C4-2B (cell line): Measurements from ENCODE around the gene BABAM2.

Experiments used
- ZFX ChIP-seq: fragments of 450-650 bp; IDR thresholded peaks from 2 replicates; pipeline ENCODE4 v1.6.1; 2017
- TF ChIP-seq, protein P1 (sequence below): fragments of 450-650 bp; conservative IDR thresholded peaks from 2 replicates; pipeline ENCODE4 v1.5.1; 2017; ENCODE audit warnings: mild to moderate bottlenecking

DNA sequence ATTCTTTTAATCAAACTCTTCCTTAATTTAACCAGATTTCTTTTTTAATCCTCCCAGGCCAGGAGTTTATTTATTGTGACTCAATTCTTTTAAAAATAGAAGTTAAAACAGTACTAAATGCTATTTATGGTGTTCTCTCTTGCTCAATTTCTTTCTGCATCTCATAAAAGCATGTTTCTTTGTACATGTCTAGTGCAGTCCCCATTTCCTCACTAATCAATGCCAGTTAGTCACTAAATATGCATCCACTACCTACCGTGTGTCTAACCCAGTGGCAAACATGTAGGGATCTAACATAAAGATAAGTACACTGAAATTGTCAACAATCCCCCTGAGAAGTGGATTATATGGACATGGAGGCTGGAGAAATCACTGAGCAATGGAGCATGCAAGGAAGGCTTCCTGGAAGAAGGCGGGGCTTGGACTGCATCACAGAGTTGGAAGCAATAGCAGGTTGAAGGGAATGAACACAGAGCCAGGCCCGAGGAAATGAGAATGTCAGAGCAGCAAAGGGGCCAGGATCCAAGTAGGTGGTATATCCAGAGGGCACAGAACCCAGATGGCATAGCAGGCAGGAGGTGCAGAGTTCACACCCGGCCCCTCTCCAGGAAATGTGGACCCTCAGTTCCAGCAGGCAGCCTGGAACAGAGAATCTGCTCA, 396.9 kb downstream of the BABAM2 start:
- TF ChIP-seq, protein P1, sequence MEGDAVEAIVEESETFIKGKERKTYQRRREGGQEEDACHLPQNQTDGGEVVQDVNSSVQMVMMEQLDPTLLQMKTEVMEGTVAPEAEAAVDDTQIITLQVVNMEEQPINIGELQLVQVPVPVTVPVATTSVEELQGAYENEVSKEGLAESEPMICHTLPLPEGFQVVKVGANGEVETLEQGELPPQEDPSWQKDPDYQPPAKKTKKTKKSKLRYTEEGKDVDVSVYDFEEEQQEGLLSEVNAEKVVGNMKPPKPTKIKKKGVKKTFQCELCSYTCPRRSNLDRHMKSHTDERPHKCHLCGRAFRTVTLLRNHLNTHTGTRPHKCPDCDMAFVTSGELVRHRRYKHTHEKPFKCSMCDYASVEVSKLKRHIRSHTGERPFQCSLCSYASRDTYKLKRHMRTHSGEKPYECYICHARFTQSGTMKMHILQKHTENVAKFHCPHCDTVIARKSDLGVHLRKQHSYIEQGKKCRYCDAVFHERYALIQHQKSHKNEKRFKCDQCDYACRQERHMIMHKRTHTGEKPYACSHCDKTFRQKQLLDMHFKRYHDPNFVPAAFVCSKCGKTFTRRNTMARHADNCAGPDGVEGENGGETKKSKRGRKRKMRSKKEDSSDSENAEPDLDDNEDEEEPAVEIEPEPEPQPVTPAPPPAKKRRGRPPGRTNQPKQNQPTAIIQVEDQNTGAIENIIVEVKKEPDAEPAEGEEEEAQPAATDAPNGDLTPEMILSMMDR = no peak
- TF ChIP-seq ZFX = no peak
